SKM-1 (cell line): ENCODE data around the gene KCNMA1.

Experiments
- DNase-seq: peaks from one replicate; lab custom pipeline; 2025; ENCODE audit not compliant: unreplicated experiment; lab: John Stamatoyannopoulos, UW

Gene KCNMA1

DNA sequence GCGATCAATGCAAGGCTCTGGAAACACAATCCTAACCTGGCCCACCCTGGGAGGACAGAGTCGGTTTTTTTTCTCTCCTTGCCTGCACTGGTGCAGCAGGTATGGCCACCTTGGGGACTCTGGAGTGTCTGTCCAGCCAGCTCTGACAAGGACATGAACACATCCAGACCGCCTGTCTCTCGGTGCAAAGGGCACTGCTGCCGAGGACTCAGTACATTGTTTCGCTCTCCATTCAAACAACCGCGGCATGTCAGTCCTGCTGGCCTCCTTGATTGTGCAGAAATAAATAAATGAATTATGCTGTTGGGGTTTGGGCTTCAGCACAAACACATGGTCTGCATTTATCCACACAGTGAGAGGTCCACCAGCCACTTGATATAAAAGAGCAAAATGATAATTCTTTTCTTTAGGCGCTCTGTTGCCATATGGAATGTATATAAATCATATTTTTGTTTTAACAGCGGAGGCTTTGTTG, 565.2 kb downstream of the KCNMA1 start:
- no peak for DNase-seq

DNA sequence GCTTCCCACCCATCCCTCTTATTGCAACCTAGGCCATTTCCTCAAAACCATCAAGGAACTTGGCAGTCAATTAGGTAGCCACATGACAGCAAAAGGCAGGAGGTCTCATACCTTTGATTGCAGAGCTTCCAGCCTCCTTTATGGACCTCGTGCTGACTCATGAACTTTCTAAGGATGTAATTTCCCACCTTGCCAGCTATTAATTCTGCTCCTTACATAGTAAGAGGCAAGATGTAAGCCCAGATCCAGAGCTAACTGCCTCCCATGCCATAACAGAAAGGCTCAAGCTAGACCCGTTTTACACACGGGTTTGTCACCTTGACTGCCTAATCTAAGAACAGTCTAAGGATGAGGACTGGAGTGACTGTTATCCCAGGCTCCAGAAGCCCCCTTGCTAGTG, 565.7 kb downstream of the KCNMA1 start:
- no peak for DNase-seq

GRCh38 chr10:77071001-77071511, 566.6 kb downstream of the KCNMA1 start:
- DNase-seq = no peak

GRCh38 chr10:77070346-77070745, 567.3 kb downstream of the KCNMA1 start:
- DNase-seq = no peak

DNA sequence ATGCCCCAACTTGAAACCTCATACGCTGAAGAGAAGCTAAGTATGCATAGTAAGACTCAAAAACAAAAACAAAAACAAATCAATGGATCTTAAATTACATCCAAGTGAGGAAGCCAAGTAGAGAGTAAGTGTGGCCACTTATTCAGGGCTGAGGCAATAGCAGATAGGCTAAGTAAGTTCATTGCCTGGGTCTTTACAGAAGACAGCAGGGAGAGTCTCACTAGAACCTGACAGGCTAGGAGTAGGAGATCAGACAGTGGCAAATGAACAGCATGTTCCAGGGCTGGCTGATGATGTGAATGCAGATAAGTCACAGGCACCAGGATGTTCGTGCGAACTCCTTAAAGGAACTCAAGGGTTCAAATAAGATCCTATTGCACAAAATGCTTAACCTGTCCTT, 568.6 kb downstream of the KCNMA1 start:
- DNase-seq = no peak

DNA sequence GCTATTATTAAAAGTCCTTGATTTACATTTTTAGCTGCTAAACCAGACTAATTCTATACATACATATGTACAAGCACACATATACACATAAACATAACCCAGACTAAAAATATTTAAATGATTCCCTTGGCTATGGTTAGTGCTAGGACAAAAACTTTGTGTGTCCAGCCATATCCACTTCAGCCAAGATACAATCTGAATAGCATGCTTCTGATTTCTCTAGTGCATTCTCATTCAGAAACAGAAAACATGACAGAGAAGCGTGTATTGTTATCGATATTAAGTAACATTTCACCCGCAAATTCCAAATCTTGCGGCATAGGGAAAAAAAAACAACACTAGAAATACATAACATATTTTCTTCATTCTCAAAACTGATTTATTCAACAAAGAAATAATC, 569.3 kb downstream of the KCNMA1 start:
- DNase-seq = no peak

GRCh38 chr10:77062381-77062780, 575.2 kb downstream of the KCNMA1 start:
- no peak for DNase-seq

GRCh38 chr10:77060913-77061312, 576.7 kb downstream of the KCNMA1 start:
- no peak for DNase-seq

DNA sequence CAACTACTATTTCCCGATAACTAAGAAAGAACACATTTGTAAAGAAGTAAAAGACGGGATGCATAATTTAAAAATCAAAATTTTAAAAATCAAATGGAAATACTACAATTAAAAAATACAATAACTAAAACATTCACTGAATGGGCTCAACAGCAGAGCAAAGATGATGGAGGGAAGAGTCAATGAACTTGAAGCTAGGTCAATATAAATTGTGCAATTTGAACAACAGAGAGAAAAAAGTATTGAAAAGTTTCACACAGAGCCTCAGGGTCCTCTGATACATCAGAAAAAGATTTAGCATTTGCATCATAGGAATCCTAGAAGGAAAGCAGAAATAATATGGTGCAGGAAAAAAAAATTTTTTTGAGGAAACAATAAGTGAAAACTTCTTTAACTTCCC, 581.0 kb downstream of the KCNMA1 start:
- DNase-seq = no peak

DNA sequence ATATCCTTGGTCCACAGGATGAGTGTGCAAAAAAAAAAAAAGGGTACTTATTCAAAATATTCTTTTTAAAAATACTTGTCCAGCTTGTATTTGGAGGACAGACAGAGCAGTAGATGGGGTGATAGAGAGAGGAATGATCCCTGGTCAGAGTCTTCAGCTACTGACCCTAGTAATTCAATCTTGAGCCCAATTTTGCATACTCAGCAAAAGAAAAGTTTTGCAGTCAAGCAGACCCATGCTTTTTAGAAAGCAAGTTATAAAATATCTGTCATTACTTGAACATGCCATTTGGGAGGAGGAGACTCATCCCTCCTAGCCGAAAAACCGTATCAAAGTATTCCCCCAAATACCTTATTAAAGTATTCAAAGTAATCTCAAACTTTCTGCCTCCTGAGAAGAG, 585.0 kb downstream of the KCNMA1 start:
- DNase-seq = no peak

DNA sequence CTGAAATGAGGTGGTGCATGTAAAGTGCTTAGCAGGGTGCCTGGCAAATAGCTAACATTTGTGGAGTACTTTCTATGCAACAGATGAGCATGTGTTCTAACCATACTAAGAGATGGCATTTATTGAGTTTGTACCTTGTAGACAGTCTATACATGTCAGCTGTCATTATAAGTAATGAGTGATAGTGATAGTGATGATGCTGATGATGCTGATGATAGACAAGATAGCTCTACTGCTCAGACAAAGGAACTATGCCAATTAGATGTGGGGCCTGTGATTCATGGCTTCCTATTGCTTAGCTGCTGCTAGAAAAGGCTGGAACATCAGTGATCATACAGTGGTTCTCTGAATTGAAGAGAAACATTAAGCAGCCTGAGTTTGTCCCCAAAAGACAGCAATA, 585.8 kb downstream of the KCNMA1 start:
- no peak for DNase-seq

- no peak for DNase-seq
Observed at GRCh38 chr10:77049896-77050295, 587.7 kb downstream of the KCNMA1 start.

DNA sequence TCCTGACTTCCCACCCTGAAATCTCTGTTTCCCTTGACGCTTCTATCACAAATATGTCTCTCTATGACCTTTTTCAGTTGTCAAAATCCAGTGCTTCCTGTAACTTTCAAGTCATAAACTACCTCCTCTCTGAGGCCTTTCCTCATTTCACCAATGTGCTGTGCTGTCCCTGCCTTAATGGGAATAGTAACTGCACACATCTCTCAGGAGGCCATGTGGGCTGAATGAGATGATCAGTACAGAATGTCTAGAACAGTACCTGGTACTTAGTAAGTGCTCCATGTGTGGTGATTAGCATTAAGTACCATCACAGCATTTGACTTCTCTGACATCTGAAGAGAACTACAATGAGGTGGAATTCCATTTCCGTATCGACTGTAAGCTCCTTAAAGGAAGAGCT, 588.5 kb downstream of the KCNMA1 start:
- no peak for DNase-seq

DNA sequence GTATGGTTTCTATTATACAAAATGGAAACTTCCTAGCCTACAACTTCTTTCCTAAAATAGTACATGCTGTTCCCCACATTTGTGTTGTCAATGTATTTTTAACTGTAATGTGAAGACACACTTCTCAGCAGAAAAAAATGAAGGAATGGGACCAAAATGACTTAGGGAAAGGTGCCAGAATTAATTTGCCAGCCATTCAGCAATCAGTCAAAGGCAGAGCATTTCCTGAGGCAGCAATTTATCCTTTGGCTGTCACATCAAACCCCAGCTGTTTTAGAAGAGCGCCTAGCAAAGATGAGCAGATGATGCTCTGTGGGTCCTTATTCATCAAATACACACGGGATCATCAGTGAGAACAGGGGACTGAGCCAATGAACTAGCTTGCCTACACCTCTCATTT, 592.5 kb downstream of the KCNMA1 start:
- DNase-seq = no peak

- no peak for DNase-seq
Observed at GRCh38 chr10:77043420-77043763, 594.2 kb downstream of the KCNMA1 start.

GRCh38 chr10:77042706-77043419, 594.7 kb downstream of the KCNMA1 start:
- DNase-seq = no peak

DNA sequence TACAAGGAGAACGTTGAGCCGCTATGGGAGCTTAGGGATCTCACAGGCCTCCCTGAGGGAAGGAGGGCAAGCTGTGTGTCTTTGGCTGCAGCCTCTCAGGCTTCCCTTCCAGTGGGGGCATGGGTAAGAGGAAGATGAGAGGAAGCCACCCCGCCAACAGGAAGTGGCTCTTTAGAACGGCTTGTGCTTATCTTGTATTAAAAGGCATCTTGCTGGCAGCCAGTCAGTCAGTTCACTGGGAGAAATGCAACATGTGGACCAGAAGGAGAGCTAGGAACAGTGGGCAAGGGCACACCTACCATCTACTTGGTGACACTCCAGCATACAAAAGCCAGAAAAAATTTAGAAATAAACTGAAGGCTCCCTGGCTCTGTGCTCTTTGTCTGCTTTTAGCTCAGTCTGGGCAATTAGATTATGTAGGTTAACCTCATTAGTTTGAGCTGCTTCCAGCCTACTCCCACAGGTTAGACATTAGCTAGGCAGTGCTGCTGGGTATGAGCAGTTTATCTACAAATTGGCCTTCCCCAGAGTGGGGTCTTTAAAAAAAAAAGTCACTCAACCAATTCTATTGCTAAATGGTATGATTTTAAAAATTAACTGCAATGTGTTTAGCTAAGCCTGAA, 595.9 kb downstream of the KCNMA1 start:
- DNase-seq = peak; percentile 81

GRCh38 chr10:77038407-77038806, 599.2 kb downstream of the KCNMA1 start:
- DNase-seq = no peak

GRCh38 chr10:77037735-77038403, 599.7 kb downstream of the KCNMA1 start:
- DNase-seq = no peak

DNA sequence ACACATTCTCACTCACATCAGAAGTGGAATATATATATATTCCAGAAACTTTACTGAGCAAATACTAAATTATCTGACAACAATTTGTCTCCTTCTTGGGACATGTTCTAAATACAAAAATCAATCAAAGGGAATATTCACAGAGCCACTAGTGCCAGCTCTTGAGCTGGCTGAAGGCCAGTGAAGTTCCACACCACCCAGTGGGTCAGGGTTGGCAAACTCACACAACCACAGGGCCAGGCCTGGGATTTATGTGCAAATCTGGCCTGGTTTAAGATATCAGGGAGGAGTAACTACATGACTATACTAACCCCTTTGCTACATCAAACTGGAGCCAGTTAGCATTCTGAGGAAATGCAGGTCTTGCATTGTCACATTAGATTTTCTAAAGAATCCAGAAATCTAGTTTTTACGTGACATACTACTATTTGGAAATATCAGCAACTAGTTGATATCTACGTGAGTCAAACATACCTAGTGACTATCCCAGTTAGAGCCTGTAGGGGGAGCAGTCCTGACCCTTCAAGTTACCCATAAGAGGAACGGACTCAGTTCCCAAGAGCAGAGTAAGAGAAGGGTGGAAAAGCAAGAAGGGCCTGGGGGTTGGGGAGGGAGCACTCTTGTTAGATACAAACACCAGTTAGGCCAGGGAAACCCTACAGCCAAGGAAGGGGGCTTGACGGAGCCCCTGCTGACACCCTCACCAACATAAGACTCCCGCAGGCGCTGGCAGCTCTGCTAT, 600.4 kb downstream of the KCNMA1 start:
- peak; percentile 34 for DNase-seq

DNA sequence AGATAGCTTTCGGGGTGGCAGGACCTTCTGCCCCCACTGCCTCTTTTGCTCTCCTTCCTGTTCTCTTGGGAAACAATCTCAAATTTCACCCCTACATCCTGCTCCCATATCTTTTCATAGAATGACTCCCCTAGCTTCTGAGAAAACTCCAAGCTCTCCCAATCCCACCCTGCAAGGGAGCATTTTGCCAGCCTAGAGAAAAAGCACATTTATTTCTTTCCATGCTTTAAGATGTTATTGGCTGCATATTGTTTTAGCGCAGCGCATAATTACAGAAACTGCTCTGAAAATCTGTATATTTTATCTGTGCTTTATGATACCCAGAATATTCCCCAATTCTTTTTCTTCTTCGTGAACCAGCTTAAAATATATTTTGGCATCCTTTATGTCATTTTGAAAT, 601.3 kb downstream of the KCNMA1 start:
- DNase-seq = no peak
